HCT116 (cell line): Measurements from ENCODE around the gene TAB3. TPM values are rescaled to one million over a fixed set of nuclear protein-coding genes. Genes with fewer than 3 reads are reported as not detected.

ENCODE experiments used
- ATAC-seq: fragments of 200-7000 bp; cut with Tn5 transposase; 2 replicates; pipeline ENCODE4 v1.9.1; 2020; ENCODE audit warnings: mild to moderate bottlenecking, moderate library complexity
- BruUV-seq: library from RNA; stranded (reverse); fragments of 400-500 nt; replicated peaks from 2 replicates; lab custom pipeline; 2021; lab: Mats Ljungman, UMichigan
- CTCF ChIA-PET: fragments of 300-600 bp; sonication (Branson Sonifier 250); formaldehyde crosslinking; loops from one replicate; lab custom pipeline; 2021; ENCODE audit warnings: antibody characterized with exemption; lab: Charles Lee
- POLR2A ChIA-PET: fragments of 300-600, 350-600 bp; sonication (Branson Sonifier 250); formaldehyde crosslinking; loops from one replicate; lab custom pipeline; 2021; ENCODE audit warnings: antibody characterized with exemption; lab: Charles Lee
- RAD21 ChIA-PET, 2 experiments: fragments of 300-600 bp; sonication (Branson Sonifier 250); formaldehyde crosslinking; loops; one replicate each; lab custom pipeline; 2023; ENCODE audit warnings: low total read pairs in 2 of 2; ENCODE audit not compliant: uncharacterized antibody in 2 of 2, unreplicated experiment in 2 of 2, low non-redundant PET in 1 of 2; lab: Charles Lee
- DNase-seq: peaks from one replicate; pipeline ENCODE4 v3.0.0-alpha.2; 2010; ENCODE audit warnings: low read depth, low spot score
- H2AFZ ChIP-seq: fragments of 200-600 bp; shearing (Covaris generic), sonication (generic); 2 replicates; pipeline ENCODE4 v1.6.1; 2017; ENCODE audit warnings: low read depth, mixed run types, mixed read lengths, antibody characterized with exemption, low read length; ENCODE audit not compliant: poor library complexity, severe bottlenecking
- H3K27ac ChIP-seq: 2 replicates; pipeline ENCODE4 v1.5.1; 2012; ENCODE audit warnings: low read depth, low read length
- H3K27me3 ChIP-seq: fragments of 200-600 bp; sonication (generic); 2 replicates; pipeline ENCODE4 v1.6.1; 2016; ENCODE audit warnings: mixed run types, low read length, mixed read lengths; ENCODE audit not compliant: insufficient read depth
- H3K36me3 ChIP-seq, 2 experiments: fragments of 200-500 bp in 1 of 2; fragments of 200-600 bp in 1 of 2; sonication (Bioruptor generic) in 1 of 2; sonication (generic) in 1 of 2; 2 replicates each; pipeline versions ENCODE4 v1.5.1 to v1.6.1; 2014 to 2016; ENCODE audit warnings: low read length in 2 of 2, inconsistent platforms in 1 of 2, mixed read lengths in 1 of 2, mixed run types in 1 of 2; ENCODE audit not compliant: insufficient read depth in 2 of 2, control insufficient read depth in 1 of 2
- H3K4me1 ChIP-seq, 2 experiments: fragments of 200-600 bp in 1 of 2; sonication (generic) in 1 of 2; 2 replicates each; pipeline versions ENCODE4 v1.5.1 to v1.6.1; 2012 to 2017; ENCODE audit warnings: low read length in 2 of 2, inconsistent platforms in 1 of 2, mild to moderate bottlenecking in 1 of 2, mixed read lengths in 1 of 2, mixed run types in 1 of 2, moderate library complexity in 1 of 2; ENCODE audit not compliant: insufficient read depth in 2 of 2, control insufficient read depth in 1 of 2
- H3K4me2 ChIP-seq: fragments of 200-600 bp; sonication (generic); 2 replicates; pipeline ENCODE4 v1.6.1; 2017; ENCODE audit warnings: mixed run types, low read length, mixed read lengths
- H3K4me3 ChIP-seq, 2 experiments: fragments of 200-600 bp in 1 of 2; sonication (generic) in 1 of 2; replicated peaks in 1 of 2; 2 replicates each; pipeline ENCODE4 v1.5.1; 2011 to 2016; ENCODE audit warnings: low read length in 2 of 2, control low read depth in 1 of 2, low read depth in 1 of 2, mild to moderate bottlenecking in 1 of 2, mixed read lengths in 1 of 2, mixed run types in 1 of 2
- H3K79me2 ChIP-seq: fragments of 200-600 bp; sonication (generic); 2 replicates; pipeline ENCODE4 v1.6.1; 2017; ENCODE audit warnings: mild to moderate bottlenecking, mixed run types, low read length, moderate library complexity, mixed read lengths; ENCODE audit not compliant: insufficient read depth
- H3K9ac ChIP-seq: fragments of 200-600 bp; sonication (generic); 2 replicates; pipeline ENCODE4 v1.6.1; 2016; ENCODE audit warnings: low read length, mixed read lengths
- H3K9me2 ChIP-seq: fragments of 200-600 bp; sonication (generic), shearing (Covaris generic); 2 replicates; pipeline ENCODE4 v1.6.1; 2017; ENCODE audit warnings: mixed run types, mild to moderate bottlenecking, moderate library complexity; ENCODE audit not compliant: insufficient read depth
- H3K9me3 ChIP-seq, 2 experiments: fragments of 200-500 bp in 1 of 2; fragments of 200-600 bp in 1 of 2; sonication (Bioruptor generic) in 1 of 2; sonication (generic) in 1 of 2; 2 replicates each; pipeline ENCODE4 v1.6.1; 2014 to 2017; ENCODE audit warnings: low read length in 2 of 2, mixed read lengths in 2 of 2, inconsistent platforms in 1 of 2, low read depth in 1 of 2, mild to moderate bottlenecking in 1 of 2, mixed run types in 1 of 2, moderate library complexity in 1 of 2; ENCODE audit not compliant: control insufficient read depth in 1 of 2, insufficient read depth in 1 of 2
- H4K20me1 ChIP-seq: fragments of 200-600 bp; sonication (generic), shearing (Covaris generic); 2 replicates; pipeline ENCODE4 v1.6.1; 2017; ENCODE audit warnings: mixed run types, mild to moderate bottlenecking, moderate library complexity; ENCODE audit not compliant: insufficient read depth
- CBX3 ChIP-seq: IDR thresholded peaks from 2 replicates; pipeline ENCODE4 v1.6.1; 2012; ENCODE audit warnings: low read depth
- CEBPB ChIP-seq: IDR thresholded peaks from 2 replicates; pipeline ENCODE4 v1.6.1; 2012; ENCODE audit warnings: low read depth
- ELF1 ChIP-seq: IDR thresholded peaks from 2 replicates; pipeline ENCODE4 v1.6.1; 2012; ENCODE audit warnings: low read depth, borderline replicate concordance
- EZH2 ChIP-seq: fragments of 200-600 bp; sonication (generic); IDR thresholded peaks from 2 replicates; pipeline ENCODE4 v1.6.1; 2017; ENCODE audit warnings: antibody characterized with exemption, mixed run types
- EZH2phosphoT487 ChIP-seq: fragments of 200-600 bp; IDR thresholded peaks from 2 replicates; pipeline ENCODE4 v1.6.1; 2018; ENCODE audit warnings: antibody characterized with exemption, borderline replicate concordance
- FOSL1 ChIP-seq: IDR thresholded peaks from 2 replicates; pipeline ENCODE4 v1.6.1; 2012; ENCODE audit warnings: low read depth
- JUND ChIP-seq: IDR thresholded peaks from 2 replicates; pipeline ENCODE4 v1.6.1; 2012
- POLR2AphosphoS5 ChIP-seq: IDR thresholded peaks from 2 replicates; pipeline ENCODE4 v1.6.1; 2011; ENCODE audit warnings: mild to moderate bottlenecking, low read depth, low read length, moderate library complexity
- SIN3A ChIP-seq: IDR thresholded peaks from 2 replicates; pipeline ENCODE4 v1.6.1; 2012; ENCODE audit warnings: low read depth
- SP1 ChIP-seq: IDR thresholded peaks from 2 replicates; pipeline ENCODE4 v1.6.1; 2012; ENCODE audit warnings: low read depth
- TCF7L2 ChIP-seq: IDR thresholded peaks from 2 replicates; pipeline ENCODE4 v1.7.0; 2011; ENCODE audit warnings: borderline replicate concordance, inconsistent platforms; ENCODE audit not compliant: insufficient read depth, insufficient read length; ENCODE audit errors: extremely low read depth
- YY1 ChIP-seq: IDR thresholded peaks from 2 replicates; pipeline ENCODE4 v1.6.1; 2011; ENCODE audit warnings: low read length, low read depth, moderate library complexity, mild to moderate bottlenecking; ENCODE audit not compliant: insufficient replicate concordance; ENCODE audit errors: extremely low read depth
- ZFX ChIP-seq: fragments of 450-650 bp; IDR thresholded peaks from 2 replicates; pipeline ENCODE4 v1.6.1; 2017
- intact Hi-C: fragments of 100-400 bp; cut with micrococcal nuclease; formaldehyde crosslinking; loops from 2 replicates; pipeline ENCODE4 v1.10.0; 2022
- total RNA-seq: library from RNA; stranded (reverse); gene quantifications from one replicate; pipeline ENCODE4 v1.2.1, GENCODE V29; 2021; ENCODE audit not compliant: unreplicated experiment
- TF ChIP-seq, protein P1 (sequence below): IDR thresholded peaks from 2 replicates; pipeline ENCODE4 v1.6.1; 2012
- TF ChIP-seq, protein P2 (sequence below): IDR thresholded peaks from 2 replicates; pipeline ENCODE4 v1.6.1; 2012
- TF ChIP-seq, protein P3 (sequence below): IDR thresholded peaks from 2 replicates; pipeline ENCODE4 v1.6.1; 2012; ENCODE audit warnings: low read depth
- TF ChIP-seq, protein P4 (sequence below), 3 experiments: fragments of 200-600 bp in 1 of 3; sonication (generic) in 1 of 3; IDR thresholded peaks in 2 of 3; conservative IDR thresholded peaks in 1 of 3; 2 replicates each; pipeline ENCODE4 v1.5.1; 2012 to 2017; ENCODE audit warnings: low read depth in 2 of 3, low read length in 2 of 3, antibody characterized with exemption in 1 of 3, borderline replicate concordance in 1 of 3, control low read depth in 1 of 3, mild to moderate bottlenecking in 1 of 3, mixed read lengths in 1 of 3, mixed run types in 1 of 3, moderate library complexity in 1 of 3; ENCODE audit not compliant: insufficient read depth in 1 of 3

TAB3 gene
- total RNA-seq, 1 experiment from 2014 or later: 11.2 TPM

DNA sequence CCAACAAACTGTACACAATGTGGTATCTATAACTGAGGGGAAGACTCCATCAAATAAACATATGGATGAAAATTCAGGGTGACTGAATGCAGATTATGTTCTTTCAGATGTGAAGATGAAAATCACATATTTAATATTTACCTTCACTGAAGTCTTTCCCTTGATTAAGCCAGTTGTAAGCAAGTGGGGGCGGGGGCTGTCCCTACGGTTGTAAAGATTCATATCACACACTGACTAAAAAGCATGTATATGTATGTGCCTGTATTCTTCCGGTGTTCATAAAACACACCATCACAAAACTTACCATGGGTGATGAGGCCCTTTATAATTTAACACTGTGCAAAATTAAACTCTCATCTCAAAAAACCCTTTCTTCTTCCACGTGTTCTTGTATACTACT, 1.3 kb downstream of the TAB3 start (continued):
- TF ChIP-seq, protein P1, sequence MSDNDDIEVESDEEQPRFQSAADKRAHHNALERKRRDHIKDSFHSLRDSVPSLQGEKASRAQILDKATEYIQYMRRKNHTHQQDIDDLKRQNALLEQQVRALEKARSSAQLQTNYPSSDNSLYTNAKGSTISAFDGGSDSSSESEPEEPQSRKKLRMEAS: no peak
- TF ChIP-seq, all 23 proteins: peak for 0

DNA sequence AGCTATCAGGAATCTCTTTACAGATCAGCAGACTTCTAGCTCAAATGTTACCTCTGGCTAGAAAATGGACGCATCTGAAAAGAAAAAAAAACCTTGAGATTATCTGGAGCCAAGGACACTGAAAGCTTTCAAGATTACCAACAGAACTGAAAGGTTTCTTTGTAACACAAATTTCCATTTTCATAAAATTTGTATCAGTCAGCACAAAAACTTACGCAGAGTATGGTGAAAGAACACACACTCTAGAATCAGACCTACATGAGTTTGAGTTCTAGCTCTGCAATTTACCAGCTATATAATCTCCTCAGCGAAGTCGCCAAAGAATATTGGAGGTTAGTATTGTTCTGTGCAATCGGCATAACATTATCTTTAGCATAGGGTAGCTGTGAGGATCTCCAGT, 1.8 kb downstream of the TAB3 start:
- Histone ChIP-seq H3K9me2 (no peaks in the 10 kb centered on the region), H3K4me3 (no peak overlapping the region), H3K4me2 (peak overlapping the region; percentile 77; the same call in 1 of the 2 replicates), H3K27ac (no peak overlapping the region), H3K79me2 (peaks cover 16% of the 10 kb centered on the region), H3K9ac (no peak overlapping the region)
- RAD21 ChIA-PET: no interaction called here
- POLR2A ChIA-PET: no interaction called here
- CTCF ChIA-PET: no interaction called here
- no peak for TF ChIP-seq ELF1
- TF ChIP-seq, protein P2, sequence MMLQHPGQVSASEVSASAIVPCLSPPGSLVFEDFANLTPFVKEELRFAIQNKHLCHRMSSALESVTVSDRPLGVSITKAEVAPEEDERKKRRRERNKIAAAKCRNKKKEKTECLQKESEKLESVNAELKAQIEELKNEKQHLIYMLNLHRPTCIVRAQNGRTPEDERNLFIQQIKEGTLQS: no peak
- no peak for TF ChIP-seq POLR2AphosphoS5
- no peak for TF ChIP-seq EZH2phosphoT487
- TF ChIP-seq YY1: no peak
- no peak for TF ChIP-seq FOSL1
- TF ChIP-seq, protein P3, sequence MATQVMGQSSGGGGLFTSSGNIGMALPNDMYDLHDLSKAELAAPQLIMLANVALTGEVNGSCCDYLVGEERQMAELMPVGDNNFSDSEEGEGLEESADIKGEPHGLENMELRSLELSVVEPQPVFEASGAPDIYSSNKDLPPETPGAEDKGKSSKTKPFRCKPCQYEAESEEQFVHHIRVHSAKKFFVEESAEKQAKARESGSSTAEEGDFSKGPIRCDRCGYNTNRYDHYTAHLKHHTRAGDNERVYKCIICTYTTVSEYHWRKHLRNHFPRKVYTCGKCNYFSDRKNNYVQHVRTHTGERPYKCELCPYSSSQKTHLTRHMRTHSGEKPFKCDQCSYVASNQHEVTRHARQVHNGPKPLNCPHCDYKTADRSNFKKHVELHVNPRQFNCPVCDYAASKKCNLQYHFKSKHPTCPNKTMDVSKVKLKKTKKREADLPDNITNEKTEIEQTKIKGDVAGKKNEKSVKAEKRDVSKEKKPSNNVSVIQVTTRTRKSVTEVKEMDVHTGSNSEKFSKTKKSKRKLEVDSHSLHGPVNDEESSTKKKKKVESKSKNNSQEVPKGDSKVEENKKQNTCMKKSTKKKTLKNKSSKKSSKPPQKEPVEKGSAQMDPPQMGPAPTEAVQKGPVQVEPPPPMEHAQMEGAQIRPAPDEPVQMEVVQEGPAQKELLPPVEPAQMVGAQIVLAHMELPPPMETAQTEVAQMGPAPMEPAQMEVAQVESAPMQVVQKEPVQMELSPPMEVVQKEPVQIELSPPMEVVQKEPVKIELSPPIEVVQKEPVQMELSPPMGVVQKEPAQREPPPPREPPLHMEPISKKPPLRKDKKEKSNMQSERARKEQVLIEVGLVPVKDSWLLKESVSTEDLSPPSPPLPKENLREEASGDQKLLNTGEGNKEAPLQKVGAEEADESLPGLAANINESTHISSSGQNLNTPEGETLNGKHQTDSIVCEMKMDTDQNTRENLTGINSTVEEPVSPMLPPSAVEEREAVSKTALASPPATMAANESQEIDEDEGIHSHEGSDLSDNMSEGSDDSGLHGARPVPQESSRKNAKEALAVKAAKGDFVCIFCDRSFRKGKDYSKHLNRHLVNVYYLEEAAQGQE: no peak
- TF ChIP-seq, protein P4, sequence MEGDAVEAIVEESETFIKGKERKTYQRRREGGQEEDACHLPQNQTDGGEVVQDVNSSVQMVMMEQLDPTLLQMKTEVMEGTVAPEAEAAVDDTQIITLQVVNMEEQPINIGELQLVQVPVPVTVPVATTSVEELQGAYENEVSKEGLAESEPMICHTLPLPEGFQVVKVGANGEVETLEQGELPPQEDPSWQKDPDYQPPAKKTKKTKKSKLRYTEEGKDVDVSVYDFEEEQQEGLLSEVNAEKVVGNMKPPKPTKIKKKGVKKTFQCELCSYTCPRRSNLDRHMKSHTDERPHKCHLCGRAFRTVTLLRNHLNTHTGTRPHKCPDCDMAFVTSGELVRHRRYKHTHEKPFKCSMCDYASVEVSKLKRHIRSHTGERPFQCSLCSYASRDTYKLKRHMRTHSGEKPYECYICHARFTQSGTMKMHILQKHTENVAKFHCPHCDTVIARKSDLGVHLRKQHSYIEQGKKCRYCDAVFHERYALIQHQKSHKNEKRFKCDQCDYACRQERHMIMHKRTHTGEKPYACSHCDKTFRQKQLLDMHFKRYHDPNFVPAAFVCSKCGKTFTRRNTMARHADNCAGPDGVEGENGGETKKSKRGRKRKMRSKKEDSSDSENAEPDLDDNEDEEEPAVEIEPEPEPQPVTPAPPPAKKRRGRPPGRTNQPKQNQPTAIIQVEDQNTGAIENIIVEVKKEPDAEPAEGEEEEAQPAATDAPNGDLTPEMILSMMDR (IDR thresholded peaks at IDR 0.05 in 2 of 3, conservative IDR thresholded peaks at IDR 0.05 in 1 of 3; ENCODE audit: borderline replicate concordance in 1 of 3, insufficient read depth in 1 of 3, low read depth in 2 of 3, low read length in 2 of 3): no peak
- no peak for TF ChIP-seq SIN3A
- no peak for TF ChIP-seq JUND
- TF ChIP-seq CBX3: no peak
- TF ChIP-seq ZFX: no peak
- no peak for TF ChIP-seq TCF7L2
- TF ChIP-seq, protein P1: no peak
- no peak for TF ChIP-seq EZH2
- TF ChIP-seq SP1: no peak
- TF ChIP-seq CEBPB: no peak
- TF ChIP-seq, all 23 proteins: peak for 0
- intact Hi-C loops: no loop called here
- peaks cover 3 to 12% of the 10 kb centered on the region in 2 experiments; a peak in 3 of 4 replicates for H3K4me1 ChIP-seq
- H4K20me1 ChIP-seq: no peaks in the 10 kb centered on the region
- H3K9me3 ChIP-seq: no peaks in the 10 kb centered on the region
- BruUV-seq: no TSS peak
- H3K27me3 ChIP-seq: no peaks in the 10 kb centered on the region
- H2AFZ ChIP-seq: no peak overlapping the region
- H3K36me3 ChIP-seq: no peaks in the 10 kb centered on the region
- DNase-seq (no peak), ATAC-seq (no peak)
